T-helper 2 cell treated with Interferon-gamma antibody and Interleukin-4, amounts not matched to agents 5 μg/mL and 100 μg/mL, for 36 hours (primary cell): ENCODE data around the gene WBP1.

Source experiments
- DNase-seq: peaks from one replicate; pipeline ENCODE4 v3.0.0; 2021; ENCODE audit warnings: low spot score
- H3K27ac Mint-ChIP-seq: one replicate; pipeline ENCODE4 v1.8.0; 2021; ENCODE audit warnings: mild to moderate bottlenecking, mixed read lengths
- H3K27me3 Mint-ChIP-seq: one replicate; pipeline ENCODE4 v1.8.0; 2021; ENCODE audit warnings: low read depth, mixed read lengths
- H3K36me3 Mint-ChIP-seq: one replicate; pipeline ENCODE4 v1.8.0; 2021; ENCODE audit warnings: low read depth, mixed read lengths
- H3K4me1 Mint-ChIP-seq: one replicate; pipeline ENCODE4 v1.8.0; 2021; ENCODE audit warnings: low read depth, mixed read lengths
- H3K4me3 Mint-ChIP-seq: one replicate; pipeline ENCODE4 v1.8.0; 2022; ENCODE audit warnings: mild to moderate bottlenecking, moderate library complexity, mixed read lengths
- H3K9me3 Mint-ChIP-seq: one replicate; pipeline ENCODE4 v1.8.0; 2021; ENCODE audit warnings: mixed read lengths

Gene WBP1

DNA sequence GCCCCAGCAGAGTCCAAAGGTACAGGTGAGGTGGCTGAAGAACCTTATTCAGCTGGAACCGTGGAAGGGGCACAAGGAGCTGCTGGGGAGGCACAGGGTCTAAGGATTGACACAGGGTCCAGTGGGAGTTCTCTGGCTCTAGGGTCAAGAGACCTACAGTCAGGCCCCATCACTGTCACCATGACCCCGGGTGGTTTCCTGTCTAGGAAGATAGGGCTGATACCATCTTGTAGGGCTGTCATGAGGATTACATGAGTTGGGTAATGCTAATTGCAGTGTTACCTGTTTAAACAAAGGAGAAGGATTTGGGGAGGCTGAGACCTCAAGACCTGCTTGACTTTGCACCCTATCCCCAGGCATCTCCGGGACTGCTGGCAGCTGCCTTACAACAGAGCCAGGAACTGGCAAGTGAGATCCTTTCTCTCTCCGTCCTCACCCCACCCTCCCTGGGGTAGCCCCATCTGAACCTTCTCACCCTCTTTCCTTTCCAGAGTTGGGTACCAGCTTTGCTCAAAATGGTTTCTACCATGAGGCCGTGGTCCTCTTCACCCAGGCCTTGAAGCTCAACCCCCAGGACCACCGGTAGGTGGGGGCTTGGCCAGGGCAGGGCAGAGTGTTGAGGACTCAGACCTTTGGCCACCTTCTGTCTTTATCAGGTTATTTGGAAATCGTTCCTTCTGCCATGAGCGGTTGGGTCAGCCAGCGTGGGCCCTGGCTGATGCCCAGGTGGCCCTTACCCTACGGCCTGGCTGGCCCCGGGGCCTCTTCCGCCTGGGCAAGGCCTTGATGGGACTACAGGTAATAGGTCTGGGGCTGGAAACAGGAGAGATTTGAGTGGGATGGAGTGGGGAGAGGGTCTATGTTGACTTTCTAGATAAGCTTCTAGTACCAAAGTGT is 33.7 kb downstream of the WBP1 start:
- no peak for DNase-seq
- peaks cover 4% of the 10 kb centered on the region for H3K4me1 Mint-ChIP-seq
- H3K9me3 Mint-ChIP-seq: no peaks in the 10 kb centered on the region
- peaks cover 33% of the 10 kb centered on the region for H3K36me3 Mint-ChIP-seq
- H3K4me3 Mint-ChIP-seq: no peak overlapping the region
- no peaks in the 10 kb centered on the region for H3K27me3 Mint-ChIP-seq
- H3K27ac Mint-ChIP-seq: no peak overlapping the region

- no peak overlapping the region for H3K27ac Mint-ChIP-seq
- peaks cover 7% of the 10 kb centered on the region for H3K4me1 Mint-ChIP-seq
- peaks cover 12% of the 10 kb centered on the region for H3K27me3 Mint-ChIP-seq
- peaks cover 32% of the 10 kb centered on the region for H3K36me3 Mint-ChIP-seq
- no peak for DNase-seq
- no peaks in the 10 kb centered on the region for H3K9me3 Mint-ChIP-seq
- no peak overlapping the region for H3K4me3 Mint-ChIP-seq
These were observed 35.3 kb downstream of the WBP1 start for GRCh38 chr2:74493546-74493945.

DNA sequence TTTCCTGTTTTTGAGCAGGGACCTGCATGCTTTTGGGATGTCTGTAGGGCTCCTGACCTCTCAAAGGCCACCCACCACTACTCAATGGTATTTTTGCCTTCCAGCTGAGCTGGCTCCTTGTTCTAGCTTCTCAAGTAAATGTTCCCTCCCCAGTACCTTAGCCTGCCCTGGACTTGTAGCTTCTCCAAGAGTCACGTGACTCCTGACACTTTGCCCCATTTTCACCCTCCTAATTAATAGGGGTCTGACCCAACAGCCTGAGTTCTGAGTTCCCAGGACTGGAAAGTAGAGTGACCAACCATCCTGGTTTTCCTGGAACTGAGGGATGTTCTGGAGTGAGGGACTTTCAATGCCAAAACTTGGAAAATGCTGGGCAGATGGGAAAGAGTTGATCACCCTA is 37.2 kb downstream of the WBP1 start:
- Mint-ChIP-seq H3K4me1 (peaks cover 10% of the 10 kb centered on the region), H3K4me3 (no peak overlapping the region), H3K9me3 (no peaks in the 10 kb centered on the region), H3K27ac (no peak overlapping the region), H3K27me3 (peaks cover 26% of the 10 kb centered on the region), H3K36me3 (peaks cover 30% of the 10 kb centered on the region)
- no peak for DNase-seq

DNA sequence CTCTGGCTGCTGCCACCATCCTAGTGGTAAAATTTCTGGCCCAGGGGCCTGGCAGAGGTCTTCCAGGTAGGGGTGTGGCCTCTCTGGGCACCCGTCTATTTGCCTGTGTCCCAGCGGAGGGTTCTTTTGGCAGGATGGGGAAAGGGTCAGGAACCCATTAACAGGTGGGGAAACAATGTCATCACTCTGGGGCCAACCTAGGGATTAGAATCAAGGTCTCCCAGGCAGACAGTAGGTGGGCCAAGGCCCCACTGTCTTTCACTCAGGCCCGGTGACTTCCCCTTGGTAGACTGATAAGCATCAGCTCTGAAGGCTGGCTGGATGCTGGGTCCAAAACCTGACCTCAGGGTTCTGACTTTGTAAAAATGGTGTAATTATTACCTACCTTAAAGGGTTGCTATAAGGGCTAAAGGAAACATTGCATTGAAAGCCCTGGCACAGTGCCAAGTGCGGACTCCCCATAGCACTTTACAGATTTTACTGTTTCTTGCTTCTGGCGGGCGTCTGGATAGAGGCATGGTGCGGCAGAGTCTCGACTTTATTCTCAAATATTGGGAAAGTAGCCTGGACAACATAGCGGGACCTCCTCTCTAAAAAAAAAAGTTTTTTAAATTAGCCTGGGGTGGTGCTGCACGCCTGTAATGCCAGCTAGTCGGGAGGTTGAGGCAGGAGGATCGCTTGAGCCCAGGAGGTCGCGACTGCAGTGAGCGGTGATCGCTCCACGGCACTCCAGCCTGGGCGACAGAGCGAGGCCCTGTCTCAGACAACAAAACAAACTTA is 38.9 kb downstream of the WBP1 start:
- peaks cover 41% of the 10 kb centered on the region for H3K27me3 Mint-ChIP-seq
- H3K27ac Mint-ChIP-seq: peak overlapping the region; percentile 55
- no peaks in the 10 kb centered on the region for H3K9me3 Mint-ChIP-seq
- DNase-seq: no peak
- peak overlapping the region; percentile 93 for H3K4me3 Mint-ChIP-seq
- peaks cover 23% of the 10 kb centered on the region for H3K36me3 Mint-ChIP-seq
- H3K4me1 Mint-ChIP-seq: peaks cover 14% of the 10 kb centered on the region

- H3K36me3 Mint-ChIP-seq: peaks cover 19% of the 10 kb centered on the region
- no peak for DNase-seq
- H3K27me3 Mint-ChIP-seq: peaks cover 47% of the 10 kb centered on the region
- peaks cover 16% of the 10 kb centered on the region for H3K4me1 Mint-ChIP-seq
- H3K27ac Mint-ChIP-seq: peak overlapping the region; percentile 73
- peak overlapping the region; percentile 93 for H3K4me3 Mint-ChIP-seq
- no peaks in the 10 kb centered on the region for H3K9me3 Mint-ChIP-seq
These were observed 39.7 kb downstream of the WBP1 start for GRCh38 chr2:74497777-74498499.

- Mint-ChIP-seq H3K36me3 (peaks cover 14% of the 10 kb centered on the region), H3K27ac (peak overlapping the region; percentile 73), H3K4me3 (peak overlapping the region; percentile 93), H3K27me3 (peaks cover 47% of the 10 kb centered on the region), H3K9me3 (no peaks in the 10 kb centered on the region), H3K4me1 (peaks cover 16% of the 10 kb centered on the region)
- peak; percentile 50 for DNase-seq
These were observed 40.4 kb downstream of the WBP1 start for GRCh38 chr2:74498500-74499266.

DNA sequence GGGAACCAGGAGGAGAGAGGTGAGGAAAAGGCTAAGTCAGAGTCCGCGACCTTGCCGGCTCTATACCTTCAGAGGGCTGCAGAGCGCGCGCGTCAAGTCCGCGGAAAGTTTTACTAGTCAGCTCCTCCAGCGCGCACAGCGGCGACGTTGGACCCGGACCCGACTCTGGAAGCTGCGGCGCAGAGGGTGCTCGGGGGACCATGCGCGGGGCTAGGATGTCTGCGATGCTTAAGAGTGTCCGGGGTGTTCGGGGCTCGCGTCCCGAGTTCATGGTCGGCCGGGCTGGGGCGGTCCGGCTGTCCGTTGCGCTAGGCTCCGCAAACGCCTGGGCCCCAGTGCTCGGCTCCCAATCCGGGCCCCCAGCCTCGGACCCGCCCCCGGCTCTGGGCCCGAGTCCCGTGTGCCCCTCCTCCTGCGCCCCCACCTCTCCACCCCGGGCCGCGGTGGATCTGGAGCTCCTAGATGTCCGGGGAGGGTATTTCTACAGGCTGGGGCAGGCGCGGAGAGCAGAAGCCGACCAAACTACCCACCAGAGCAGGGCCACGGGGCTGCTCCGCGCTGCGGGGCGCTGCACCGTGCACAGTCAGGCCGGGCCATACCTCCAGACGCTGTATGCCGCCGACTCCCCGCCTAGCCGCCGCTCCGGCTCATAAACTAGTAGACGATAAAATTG is 41.2 kb downstream of the WBP1 start, which contains the start of gene LBX2:
TSS of gene LBX2 (minus strand) at position 337 of the 673 bp plus-strand sequence. CDS start at position 271, 66 bp downstream.
- H3K27me3 Mint-ChIP-seq: peaks cover 47% of the 10 kb centered on the region
- H3K4me3 Mint-ChIP-seq: peak within 1 kb of the TSS; percentile 93
- H3K36me3 Mint-ChIP-seq: peaks cover 11% of the 10 kb centered on the region
- peaks cover 21% of the 10 kb centered on the region for H3K4me1 Mint-ChIP-seq
- DNase-seq: peak; percentile 38
- H3K9me3 Mint-ChIP-seq: no peaks in the 10 kb centered on the region
- H3K27ac Mint-ChIP-seq: peak within 1 kb of the TSS; percentile 73

DNA sequence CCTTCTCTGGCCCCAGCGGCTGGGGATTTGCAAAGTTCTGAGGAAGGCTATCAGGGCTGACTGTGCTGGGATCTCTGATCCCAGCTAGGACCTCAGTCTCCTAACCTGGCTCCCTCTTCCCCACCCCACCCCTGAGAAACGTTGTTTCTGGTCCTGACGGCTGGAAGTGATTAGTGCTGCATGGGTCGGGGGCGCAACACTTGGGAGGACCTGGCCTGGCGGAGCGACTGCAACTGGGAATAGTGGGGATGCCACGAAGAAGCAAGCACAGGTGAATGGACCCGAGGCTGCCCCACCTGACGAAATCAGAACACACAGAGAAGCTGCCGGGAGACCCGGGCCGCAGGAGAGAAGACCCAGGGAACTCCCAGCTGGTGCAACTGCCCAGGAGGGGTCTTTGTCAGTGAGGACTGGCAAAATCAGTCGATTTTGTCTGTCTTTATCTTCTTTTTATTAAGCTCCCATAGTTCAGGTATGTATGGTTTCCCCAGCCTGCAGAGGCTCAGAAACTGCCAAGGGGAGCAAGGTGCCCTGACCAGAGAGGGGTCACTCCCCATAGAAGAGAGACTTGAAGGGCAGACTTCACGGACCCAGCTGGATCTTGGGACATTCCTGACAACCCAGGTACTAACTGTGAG is 41.8 kb downstream of the WBP1 start:
- Mint-ChIP-seq H3K27ac (no peak overlapping the region), H3K4me1 (peaks cover 27% of the 10 kb centered on the region), H3K36me3 (peaks cover 16% of the 10 kb centered on the region), H3K27me3 (peaks cover 47% of the 10 kb centered on the region), H3K4me3 (peak overlapping the region; percentile 29), H3K9me3 (no peaks in the 10 kb centered on the region)
- no peak for DNase-seq

DNA sequence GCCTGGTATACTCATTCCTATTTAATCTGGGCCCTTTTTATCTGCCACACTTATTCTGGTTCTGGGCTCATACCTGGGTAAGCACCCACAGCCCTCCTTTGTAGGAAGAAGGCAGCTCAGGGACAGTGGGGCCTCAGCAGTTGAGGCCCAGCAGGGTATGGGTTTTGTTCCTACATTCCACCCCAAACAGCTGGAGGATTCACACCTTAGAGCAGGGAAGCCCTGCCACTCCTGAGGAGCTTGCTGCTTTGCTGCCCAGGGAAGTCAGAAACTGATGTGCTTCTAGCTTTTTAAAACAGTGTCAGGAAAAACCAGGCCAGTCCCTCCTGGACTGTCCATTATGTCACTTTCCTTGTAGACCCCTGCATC is 42.3 kb downstream of the WBP1 start:
- H3K36me3 Mint-ChIP-seq: peaks cover 21% of the 10 kb centered on the region
- DNase-seq: no peak
- no peak overlapping the region for H3K4me3 Mint-ChIP-seq
- H3K27ac Mint-ChIP-seq: no peak overlapping the region
- no peaks in the 10 kb centered on the region for H3K9me3 Mint-ChIP-seq
- peaks cover 29% of the 10 kb centered on the region for H3K4me1 Mint-ChIP-seq
- peaks cover 47% of the 10 kb centered on the region for H3K27me3 Mint-ChIP-seq

DNA sequence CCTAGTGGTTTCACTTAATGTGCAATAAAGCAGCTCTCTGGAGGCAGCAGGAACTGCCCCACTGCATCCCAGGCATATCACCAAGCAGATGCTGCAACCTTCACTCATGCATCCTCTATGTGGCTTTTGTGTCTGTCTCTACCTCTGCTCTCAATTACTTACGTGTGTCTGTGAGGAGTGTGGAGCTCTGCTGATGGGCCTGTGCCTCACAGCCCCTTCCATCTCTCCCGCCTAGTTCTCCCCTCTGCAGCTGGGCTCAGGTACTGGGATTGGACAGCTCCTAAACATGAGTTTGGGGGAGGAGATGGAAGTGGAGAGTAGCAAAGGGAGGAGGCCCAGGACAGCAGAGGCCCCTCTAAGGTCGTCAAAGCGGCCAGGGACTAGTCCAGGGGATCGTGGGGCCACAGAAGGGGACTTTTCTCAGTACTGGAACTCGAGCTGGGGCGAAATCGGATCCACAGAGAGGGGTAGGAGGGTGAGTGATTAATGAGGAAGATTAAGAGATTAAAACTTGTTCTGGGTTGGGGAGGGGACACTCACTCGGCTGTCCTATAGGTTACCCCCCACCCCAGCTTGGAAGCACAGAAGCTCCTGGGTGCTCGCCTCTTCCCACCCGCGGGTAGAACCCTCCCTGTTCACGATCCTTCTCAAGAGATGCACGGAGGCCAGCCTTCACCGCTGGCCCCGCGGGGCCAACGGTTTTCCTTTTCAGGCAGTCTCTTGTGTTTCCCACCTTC is 43.3 kb downstream of the WBP1 start:
- no peak overlapping the region for H3K27ac Mint-ChIP-seq

DNA sequence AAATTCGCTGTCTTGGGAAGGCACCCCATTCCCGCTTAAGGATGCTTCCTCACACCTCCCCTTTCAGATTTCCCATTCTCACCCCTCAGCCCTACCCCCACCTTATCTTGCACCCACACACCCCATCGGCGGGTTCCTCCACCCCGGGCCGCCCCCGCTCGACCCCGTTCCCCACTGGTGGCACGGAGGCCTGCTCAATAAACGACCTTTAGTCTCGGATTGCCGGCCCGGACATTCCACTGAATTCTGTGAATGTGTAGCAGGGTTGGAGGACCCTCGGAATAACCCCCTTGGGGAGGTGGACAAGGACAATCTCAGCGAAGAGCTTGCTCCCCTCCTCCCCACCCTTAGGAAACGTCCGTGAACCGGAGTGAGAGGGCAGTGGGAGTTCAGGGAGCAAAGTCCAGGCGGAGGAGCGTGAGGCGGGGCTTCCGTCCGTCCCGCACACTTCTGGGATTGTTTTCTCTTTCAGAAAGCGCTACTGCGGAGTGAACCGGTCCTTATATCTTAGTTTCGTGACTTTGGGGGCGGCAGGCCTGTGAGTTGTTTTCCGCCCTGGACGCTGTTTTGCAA is 44.0 kb downstream of the WBP1 start:
- DNase-seq: no peak
- no peaks in the 10 kb centered on the region for H3K9me3 Mint-ChIP-seq
- H3K4me3 Mint-ChIP-seq: peak overlapping the region; percentile 74
- H3K27me3 Mint-ChIP-seq: peaks cover 47% of the 10 kb centered on the region
- peaks cover 29% of the 10 kb centered on the region for H3K36me3 Mint-ChIP-seq
- no peak overlapping the region for H3K27ac Mint-ChIP-seq
- peaks cover 38% of the 10 kb centered on the region for H3K4me1 Mint-ChIP-seq

More for the DNA sequence above, 43.3 kb downstream of the WBP1 start:
- Mint-ChIP-seq H3K36me3 (peaks cover 25% of the 10 kb centered on the region), H3K9me3 (no peaks in the 10 kb centered on the region), H3K27me3 (peaks cover 47% of the 10 kb centered on the region), H3K4me1 (peaks cover 33% of the 10 kb centered on the region), H3K4me3 (peak overlapping the region; percentile 47)
- no peak for DNase-seq
